Erythroblast (primary cell): ENCODE results near the gene FDPS.

Experiments used
- GATA1 ChIP-seq: IDR thresholded peaks from 2 replicates; pipeline ENCODE4 v1.6.1; 2011; ENCODE audit warnings: low read depth, mild to moderate bottlenecking, control low read depth, low read length, moderate library complexity
- POLR2A ChIP-seq: IDR thresholded peaks from 2 replicates; pipeline ENCODE4 v1.6.1; 2011; ENCODE audit warnings: mild to moderate bottlenecking, low read length

GRCh38 chr1:155321639-155322503, 13.2 kb downstream of the FDPS start:
- TF ChIP-seq POLR2A (no peak), GATA1 (no peak)
